GM21447 (cell line): ENCODE data around the gene SPIN1.
"Not testable (repeated sequence)": the region's sequence is repeated elsewhere in the genome, so short reads cannot be mapped to it uniquely, and the experiment has no call there.

ENCODE experiments used
- ATAC-seq: cut with Tn5 transposase; IDR thresholded peaks from one replicate; pipeline ENCODE4 v1.9.1; 2021; ENCODE audit not compliant: unreplicated experiment

SPIN1 gene

DNA sequence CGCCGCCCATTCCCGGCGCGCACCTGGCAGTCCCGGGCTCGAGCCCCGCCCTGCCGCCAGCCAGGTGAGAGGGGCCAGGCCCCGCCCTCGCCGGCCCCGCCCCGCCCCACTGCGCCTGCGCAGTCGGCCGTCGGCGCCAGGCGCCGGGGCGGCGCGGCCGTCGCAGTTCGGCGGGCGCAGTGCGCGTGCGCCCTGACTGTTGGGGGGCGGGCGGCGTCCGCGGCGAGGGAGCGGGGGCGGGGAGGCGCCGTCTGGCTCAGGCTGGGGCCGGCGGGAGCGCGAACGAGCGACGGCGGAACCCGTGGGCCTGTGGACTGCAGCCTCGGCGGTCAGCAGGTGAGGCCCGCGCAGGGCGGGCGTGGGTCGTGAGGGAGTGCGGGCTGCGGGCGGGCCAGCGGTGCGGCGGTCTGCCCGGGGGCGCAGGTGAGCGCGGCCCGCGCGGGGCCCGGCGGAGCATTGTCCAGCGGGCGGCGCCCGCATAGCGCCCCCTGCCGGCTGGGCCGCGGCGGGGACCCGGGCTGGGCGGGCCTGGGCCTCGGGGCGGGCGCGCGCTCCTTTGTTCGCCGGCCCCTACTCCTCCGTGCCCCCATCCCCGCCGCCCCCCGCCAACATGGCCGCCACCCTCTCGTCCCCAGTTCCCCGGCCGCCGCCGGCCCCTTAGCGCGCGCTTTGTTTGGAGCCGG, at the start of gene SPIN1:
TSS of gene SPIN1 (plus strand) at position 242 of the 683 bp plus-strand sequence. CDS start 38,096 bp downstream, outside the sequence.
- peak; percentile 79 for ATAC-seq

DNA sequence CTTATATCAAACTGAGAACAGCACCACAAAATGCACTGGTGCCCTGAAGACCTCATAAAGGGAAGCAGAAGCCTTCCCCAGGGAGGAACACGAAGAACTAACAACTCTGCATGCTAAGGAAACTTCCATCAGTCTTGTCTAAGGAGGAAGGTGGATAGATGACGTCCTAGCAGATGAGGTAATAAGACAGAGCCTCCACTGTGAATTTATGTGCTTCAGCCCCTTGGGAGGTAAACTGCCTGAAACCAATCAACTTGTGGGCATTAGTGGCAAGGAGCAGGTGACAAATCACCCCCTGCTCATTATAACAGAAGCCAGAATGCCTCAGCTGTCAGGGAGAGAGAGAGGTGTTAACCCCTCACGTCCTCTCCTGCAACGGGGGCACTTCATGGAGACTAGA, 48.9 kb upstream of the SPIN1 start:
- ATAC-seq: no peak

DNA sequence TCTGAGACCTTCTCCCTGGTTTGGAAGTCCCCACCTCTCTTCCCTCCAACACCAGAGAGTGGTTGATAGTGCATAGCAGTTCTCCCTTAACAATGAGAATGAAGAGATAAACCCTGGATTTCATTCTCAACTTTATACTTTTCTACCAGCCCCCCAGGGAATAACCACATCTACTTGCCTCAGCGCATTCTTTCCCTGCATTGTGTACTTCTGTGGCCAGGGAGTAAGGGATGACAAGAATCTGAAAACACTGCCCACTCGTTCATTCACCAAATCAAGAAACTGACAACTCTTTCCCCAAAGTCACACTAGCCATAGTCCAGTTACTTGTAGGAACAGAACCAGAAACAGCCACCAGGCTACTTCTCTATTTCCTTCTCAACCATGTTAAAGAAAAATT, 46.0 kb upstream of the SPIN1 start:
- ATAC-seq: no peak

DNA sequence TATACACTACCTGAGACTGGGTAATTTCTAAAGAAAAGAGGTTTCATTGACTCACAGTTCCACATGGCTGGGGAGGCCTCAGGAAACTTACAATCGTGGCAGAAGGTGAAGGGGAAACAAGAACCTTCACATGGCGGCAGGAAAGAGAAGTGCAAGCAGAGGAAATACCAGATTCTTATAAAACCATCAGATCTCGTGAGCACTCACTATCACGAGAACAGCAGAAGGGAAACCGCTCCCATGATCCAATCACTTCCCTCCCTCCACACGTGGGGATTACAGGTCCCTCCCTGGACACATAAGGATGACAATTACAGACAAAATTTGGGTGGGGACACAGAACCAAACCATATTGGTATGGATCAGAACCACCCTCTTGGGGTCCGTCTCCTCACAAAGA, 44.2 kb upstream of the SPIN1 start:
- ATAC-seq: no peak

DNA sequence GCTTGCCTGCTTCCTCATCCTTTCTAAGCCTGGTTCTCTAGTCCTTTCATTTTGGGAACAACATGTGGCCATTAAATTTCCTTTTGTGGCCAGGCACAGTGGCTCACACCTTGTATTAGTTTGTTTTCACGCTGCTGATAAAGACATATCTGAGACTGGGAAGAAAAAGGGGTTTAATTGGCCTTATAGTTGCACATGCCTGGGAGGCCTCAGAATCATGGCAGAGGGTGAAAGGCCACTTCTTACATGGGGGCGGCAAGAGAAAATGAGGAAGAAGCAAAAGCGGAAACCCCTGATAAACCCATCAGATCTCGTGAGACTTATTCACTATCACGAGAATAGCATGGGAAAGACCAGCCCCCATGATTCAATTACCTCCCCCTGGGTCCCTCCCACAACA, 37.9 kb upstream of the SPIN1 start:
- ATAC-seq: not testable (repeated sequence)

DNA sequence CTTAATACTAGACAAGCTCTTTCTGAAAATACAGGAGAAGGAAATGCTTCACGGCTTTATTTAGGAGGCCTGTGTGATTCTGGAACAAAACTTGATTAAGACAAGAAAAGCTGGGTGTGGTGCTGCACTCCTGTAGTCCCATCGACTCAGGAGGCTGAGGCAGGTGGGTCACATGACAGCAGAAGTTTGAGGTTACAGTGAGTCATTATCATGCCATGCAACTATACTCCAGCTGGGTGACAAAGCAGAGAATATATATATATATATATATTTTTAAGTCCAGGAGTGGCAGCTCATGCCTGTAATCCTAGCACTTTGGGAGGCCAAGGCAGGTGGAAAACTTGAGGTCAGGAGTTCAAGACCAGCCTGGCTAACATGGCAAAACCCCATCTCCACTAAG, 33.1 kb upstream of the SPIN1 start:
- ATAC-seq: no peak

DNA sequence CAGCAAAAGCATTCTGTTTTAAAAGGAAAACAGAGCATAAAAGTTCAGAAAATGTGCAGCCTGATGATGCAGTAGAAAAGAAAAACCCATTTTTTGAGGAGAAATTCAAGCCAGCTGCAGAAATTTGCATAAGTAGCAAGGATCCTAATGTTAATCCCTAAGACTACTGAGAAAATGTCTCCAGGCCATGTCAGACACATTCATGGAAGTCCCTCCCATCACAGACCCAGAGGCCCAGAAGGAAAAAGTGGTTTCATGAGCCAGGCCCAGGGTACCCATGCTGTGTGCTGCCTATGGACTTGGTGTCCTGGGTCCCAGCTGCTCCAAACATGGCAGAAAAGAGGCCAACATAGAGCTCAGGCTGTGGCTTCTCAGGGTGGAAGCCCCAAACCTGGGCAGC, 31.0 kb upstream of the SPIN1 start:
- not testable (repeated sequence) for ATAC-seq

DNA sequence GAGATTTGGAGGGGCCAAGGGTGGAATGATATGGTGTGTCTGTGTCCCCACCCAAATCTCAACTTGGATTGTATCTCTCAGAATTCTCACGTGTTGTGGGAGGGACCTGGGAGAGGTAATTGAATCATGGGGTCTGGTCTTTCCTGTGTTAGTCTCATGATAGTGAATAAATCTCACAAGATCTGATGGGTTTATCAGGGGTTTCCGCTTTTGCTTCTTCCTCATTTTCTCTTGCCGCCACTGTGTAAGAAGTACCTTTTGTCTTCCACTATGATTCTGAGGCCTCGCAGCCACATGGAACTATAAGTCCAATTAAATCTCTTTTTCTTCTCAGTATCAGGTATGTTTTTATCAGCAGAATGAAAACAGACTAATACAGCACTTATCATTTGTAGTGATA, 29.5 kb upstream of the SPIN1 start:
- no peak for ATAC-seq

DNA sequence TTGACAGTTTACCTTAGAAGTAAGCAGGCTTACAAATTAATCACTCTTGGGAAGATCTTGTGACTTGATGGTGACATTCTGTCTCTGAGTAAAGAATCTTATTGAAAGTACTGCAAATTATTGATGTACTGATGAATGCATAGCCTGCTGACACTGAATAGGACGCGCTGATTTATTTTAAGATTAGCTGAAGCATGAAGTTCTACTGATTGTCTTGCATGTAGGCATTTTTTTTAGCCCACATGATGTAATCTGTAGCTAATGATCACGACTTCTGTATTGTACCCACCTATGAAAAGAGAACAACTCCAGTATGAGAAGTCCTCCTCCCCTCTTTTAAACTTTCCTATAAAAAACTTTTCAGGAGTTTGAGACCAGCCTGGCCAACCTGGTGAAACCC, 28.3 kb upstream of the SPIN1 start:
- no peak for ATAC-seq

DNA sequence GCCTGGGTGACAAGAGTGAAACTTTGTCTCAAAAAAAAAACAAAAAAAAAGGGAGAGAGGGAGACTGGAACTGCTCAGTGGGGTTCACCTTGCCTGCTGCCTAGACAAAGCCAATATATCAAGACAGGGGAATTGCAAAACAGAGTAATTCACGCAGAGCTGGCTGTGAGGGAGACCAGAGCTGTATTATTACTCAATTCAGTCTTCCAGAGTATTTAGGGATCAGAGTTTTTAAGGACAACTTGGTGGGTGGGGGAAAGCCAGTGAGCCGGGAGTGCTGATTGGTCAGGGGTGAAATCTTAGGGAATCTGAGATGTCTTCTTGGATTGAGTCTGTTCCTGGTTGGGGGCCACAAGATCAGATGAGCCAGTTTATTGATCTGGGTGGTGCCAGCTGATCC, 25.6 kb upstream of the SPIN1 start:
- no peak for ATAC-seq

DNA sequence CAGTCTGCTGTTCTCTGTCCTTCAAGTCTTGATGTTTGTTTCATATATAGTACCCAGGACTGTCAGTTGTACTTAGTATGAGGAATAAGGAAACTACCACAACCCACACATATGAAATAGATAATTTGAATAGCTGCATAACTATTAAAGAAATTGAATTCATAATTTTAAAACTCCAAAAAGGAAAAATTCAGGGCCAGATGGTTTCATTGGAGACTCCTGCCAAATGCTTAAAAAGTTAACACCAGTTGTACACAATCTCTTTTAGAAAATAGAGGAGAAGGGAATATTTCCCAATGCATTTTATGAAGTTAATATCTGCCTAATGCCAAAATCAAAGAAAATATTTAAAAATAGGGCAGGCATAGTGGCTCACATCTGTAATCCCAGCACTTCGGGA, 24.6 kb upstream of the SPIN1 start:
- no peak for ATAC-seq

DNA sequence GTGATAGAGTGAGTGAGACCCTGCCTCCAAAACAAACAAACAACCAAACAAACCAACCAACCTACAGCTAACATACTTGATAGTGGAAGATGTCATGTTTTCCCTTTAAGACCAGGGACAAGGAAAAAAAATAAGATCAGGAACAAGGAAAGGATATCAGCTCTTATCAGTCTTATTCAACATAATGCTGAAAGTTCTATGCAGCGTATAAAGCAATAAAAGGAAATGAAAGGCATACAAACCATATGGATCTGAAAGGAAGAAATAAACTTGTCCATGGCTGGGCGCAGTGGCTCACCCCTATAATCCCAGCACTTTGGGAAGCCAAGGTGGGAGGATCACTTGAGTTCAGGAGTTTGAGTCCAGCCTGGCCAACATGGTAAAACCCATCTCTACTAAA, 23.5 kb upstream of the SPIN1 start:
- ATAC-seq: no peak

DNA sequence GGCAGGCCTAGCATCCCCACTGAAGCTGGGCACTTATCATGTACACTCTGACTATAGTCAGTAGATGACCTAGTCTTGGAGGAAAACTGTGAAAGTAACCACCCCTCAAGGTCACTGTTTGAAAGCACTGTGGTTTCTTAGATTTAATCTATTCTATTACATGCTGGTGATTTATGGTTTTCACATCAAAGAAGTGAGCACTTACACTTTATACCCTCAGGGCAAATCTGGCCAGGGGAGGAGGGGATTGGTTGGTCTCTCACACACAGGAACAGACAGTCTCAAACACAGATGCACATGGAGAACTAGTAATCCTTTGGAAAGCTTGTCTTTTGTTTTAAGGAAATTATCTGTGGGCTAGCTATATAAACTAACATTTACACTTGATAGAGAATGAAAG, 17.9 kb upstream of the SPIN1 start:
- no peak for ATAC-seq

DNA sequence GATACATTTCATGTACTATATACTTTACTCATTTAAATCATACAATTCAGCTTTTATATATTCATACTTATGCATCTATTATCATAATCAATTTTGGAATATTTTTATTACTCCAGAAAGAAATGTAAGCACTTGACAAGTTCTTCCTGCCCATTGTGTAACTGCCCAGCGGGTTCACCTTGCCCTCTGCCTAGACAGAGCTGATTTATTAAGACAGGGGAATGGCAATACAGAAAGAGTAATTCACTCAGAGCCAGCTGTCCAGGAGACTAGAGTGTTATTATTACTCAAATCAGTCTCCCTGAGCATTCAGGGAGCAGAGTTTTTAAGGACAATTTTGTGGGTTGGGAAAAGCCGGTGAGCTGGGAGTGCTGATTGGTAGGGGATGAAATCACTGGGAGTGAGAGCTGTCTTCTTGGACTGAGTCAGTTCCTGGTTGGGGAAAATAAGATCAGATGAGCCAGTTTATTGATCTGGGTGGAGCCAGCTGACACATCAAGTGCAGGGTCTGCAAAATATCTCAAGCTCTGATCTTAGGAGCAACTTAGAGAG, 16.1 kb upstream of the SPIN1 start:
- ATAC-seq: no peak

DNA sequence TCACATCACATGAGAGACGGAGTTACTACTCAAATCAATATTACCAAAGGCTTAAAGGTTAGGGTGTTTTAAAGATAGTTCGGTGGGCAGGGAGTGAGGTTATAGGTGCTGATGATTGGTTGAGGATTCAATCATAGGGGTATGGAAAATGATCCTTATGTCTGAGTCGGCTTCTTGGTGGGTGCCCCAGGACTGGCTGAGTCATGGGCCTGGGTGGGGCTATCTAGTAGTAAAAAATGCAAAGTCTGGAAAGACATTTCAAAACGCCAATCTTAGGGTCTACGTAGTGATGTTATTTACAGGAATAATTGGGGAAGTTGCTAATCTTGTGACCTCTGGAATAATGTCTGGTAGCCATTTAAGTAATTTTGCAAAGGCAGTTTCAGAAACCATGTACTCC, 15.2 kb upstream of the SPIN1 start:
- ATAC-seq: no peak

DNA sequence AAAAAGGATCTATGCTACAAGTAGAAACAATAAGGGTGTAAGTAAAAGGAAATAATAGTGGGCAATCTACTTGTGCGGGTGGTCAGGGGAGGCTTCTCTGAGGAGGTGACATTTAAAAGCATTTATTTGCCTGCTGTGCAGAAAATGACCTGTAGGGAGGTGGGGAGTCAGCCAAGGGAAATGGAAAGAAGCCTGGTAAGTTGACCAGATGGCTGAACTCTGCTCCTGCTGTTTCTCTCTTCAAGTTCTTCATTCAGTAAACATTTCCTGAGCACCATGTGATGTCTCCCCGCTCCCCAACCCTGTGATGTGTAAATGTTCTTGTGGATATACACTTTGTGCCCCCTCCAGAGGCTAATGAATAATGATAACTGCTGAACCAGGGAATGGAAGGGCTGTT, 9.9 kb upstream of the SPIN1 start:
- no peak for ATAC-seq

DNA sequence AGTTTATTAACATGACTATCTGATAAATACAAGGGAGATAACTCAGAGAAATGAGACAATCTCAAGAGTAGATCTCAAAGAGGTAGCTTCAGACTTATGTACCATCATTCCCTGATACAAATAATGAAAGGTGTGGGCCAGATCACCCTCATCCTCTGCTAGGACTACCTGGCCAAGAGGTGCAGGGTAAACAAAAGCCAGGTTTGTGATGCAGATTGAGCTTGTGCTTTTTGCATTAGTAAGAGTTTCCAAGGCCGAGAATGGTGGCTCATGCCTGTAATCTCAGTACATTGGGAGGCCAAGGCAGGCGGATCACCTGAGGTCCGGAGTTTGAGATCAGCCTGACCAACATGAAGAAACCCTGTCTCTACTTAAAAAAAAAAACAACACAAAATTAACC, 8.9 kb upstream of the SPIN1 start:
- ATAC-seq: no peak

DNA sequence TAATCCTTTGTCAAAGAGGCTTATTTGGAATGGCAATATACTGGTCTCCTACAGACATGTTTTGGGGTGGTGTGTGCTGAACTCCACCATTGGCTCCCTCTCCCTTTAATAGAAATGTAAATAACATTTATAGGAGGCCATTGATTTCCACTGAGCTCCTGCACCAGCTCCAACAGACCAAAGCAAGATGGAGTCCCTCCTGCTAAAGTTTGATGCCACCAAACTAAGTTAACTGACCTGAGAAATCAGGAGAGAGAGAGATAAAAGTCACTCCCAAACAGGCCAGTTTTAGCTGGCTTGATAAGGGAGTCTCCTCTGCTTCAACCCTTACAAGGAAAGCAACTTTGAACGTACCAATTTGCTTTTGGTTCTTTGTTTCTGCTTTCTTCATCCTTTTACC, 8.1 kb upstream of the SPIN1 start:
- ATAC-seq: no peak

DNA sequence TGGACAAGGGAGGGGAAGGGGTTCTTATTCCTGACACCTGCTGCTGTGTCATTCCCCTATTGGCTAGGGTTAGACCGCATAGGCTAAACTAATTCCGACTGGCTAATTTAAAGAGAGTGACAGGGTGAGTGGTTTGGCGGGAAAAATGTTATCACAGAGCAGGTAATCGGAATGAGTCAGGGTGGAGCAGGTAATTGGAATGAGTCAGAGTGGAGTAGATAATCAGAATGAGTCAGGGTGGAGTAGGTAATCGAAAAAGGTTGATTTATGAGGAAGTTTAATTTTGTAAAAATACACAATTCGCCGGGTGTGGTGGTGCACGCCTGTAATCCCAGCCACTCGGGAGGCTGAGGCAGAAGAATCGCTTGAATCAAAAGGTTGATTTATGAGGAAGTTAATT, 6.9 kb upstream of the SPIN1 start:
- not testable (repeated sequence) for ATAC-seq

DNA sequence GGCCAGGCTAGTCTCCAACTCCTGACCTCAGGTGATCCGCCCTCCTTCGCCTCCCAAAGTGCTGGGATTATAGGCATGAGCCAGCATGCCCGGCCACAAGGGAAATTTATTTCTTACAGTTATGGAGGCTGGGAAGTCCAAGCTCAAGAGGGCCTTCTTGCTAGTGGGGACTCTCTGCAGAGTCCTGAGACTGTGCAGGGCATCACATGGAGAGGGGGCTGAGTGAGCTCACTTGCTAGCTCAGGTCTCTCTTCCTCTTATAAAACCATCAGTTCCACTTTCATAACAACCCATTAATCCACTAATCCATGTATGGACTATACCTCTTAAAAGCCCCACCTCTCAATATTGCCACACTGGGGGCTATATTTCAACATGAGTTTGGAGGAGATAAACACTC, 5.1 kb upstream of the SPIN1 start:
- no peak for ATAC-seq

DNA sequence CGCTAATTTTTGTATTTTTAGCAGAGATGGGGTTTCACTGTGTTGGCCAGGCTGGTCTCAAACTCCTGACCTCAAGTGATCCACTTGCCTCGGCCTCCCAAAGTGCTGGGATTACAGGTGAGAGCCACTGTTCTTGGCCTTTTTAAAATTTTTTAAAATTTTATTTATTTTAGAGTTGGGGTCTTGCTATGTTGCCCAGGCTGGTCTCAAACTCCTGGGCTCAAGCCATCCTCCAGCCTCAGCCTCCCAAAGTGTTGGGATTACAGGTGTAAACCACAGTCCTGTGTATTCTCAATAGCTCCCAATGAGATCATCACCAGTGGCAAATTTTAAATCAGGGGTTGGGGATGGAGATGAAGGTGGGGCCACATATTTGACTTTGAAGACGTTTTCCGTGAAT, 2.1 kb upstream of the SPIN1 start:
- ATAC-seq: not testable (repeated sequence)

DNA sequence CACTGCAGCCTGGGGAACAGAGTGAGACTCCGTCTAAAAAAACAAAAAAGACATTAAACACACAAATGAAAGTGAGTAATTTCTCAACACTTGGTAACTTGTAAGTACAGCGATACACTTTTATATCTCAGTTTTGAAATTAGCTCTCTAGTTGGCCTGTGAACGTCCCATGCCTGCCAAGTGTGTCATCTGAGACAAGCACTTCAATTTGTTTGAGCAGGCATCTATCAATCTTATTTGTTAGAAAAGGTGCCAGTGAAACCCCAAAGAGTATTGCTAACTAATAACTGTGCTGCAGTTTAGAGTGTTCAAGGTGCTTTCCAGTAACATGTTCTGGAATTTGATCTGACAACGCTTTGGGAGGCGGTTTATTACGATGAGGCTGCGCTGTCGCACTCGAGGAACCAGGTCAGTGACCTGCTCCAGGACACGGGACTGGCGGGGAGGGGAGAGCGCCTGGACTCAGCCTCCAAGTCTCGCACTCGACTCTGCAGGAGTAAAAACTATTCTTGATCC, 1.1 kb upstream of the SPIN1 start:
- ATAC-seq: no peak
